GM21619 (cell line): ENCODE data around the gene MEG3.

Experiments used
- ATAC-seq: cut with Tn5 transposase; IDR thresholded peaks from one replicate; pipeline ENCODE4 v1.9.1; 2021; ENCODE audit not compliant: unreplicated experiment

Gene MEG3

DNA sequence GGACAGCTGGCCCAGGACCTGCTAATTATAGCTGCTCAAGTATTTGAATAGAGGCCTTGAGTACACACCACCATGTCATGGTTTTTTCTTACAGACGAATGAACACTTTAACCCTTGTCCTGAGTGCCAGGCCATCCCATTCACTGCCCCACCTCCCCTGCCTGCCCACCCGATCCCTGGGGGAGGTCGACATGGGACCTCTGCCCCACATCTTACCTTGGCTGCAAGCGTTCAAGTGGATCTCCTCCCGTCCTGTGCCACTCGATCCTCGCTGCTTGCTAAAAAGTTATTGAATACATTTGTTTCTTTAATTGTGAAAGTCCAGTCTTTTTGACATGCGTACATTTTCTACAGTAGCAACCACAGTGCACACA lies 67.3 kb downstream of the MEG3 start:
- no peak for ATAC-seq

DNA sequence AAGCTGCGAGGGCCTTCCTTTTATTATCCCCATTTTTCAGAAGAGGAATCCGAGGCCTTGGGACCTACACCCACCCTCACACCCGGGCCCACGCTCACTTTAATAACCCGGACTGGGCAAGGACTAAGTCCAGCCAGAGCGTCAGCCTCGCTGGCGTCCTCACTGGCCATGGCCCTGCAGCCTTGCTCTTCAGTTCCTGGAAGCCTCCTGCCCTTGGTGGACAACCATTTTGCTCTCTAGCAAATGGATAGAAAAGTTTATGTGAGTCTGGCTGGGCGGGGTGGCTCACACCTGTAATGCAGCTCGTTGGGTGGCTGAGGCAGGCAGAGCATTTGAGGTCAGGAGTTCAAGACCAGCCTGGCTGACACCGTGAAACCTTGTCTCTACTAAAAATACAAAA lies 67.8 kb downstream of the MEG3 start:
- ATAC-seq = no peak

DNA sequence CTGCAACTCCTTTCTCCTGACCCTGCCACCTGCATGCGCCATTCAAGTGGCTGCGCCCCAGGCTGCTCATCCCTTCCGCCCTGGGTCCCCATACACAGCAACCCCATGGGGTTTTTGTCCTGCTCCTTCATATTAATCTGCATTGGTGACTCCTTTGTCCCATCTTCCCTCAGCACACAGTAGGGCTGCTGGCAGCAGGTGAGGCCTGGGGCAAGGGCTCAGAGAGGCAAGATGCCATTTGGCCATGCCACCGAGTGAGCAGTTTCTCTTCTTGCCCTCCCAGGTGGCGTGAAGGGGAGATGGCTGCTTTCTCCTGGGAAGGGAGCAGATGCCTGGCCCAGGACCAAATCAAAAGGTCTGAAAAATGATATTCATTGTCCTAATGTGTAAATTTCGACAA lies 68.5 kb downstream of the MEG3 start:
- ATAC-seq = no peak

DNA sequence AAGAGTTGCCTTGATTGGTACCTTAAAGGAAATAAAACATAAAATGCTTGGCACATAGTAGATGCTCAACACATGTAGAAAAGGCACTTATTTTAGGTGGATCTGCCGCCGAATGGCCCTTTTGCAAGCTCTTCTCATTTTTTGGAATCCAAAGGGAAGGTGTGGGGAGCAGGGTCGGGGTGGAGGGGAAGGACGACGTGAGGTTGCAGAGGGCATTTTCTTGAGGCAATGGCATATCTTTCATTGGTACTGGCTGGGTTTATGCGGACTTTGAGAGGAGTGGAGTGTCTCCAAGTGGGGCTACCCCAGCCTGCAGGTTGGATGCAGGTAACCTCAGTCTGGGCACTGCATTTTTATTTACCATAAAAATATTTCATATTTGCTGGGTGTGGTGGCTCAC lies 69.5 kb downstream of the MEG3 start:
- ATAC-seq = no peak

DNA sequence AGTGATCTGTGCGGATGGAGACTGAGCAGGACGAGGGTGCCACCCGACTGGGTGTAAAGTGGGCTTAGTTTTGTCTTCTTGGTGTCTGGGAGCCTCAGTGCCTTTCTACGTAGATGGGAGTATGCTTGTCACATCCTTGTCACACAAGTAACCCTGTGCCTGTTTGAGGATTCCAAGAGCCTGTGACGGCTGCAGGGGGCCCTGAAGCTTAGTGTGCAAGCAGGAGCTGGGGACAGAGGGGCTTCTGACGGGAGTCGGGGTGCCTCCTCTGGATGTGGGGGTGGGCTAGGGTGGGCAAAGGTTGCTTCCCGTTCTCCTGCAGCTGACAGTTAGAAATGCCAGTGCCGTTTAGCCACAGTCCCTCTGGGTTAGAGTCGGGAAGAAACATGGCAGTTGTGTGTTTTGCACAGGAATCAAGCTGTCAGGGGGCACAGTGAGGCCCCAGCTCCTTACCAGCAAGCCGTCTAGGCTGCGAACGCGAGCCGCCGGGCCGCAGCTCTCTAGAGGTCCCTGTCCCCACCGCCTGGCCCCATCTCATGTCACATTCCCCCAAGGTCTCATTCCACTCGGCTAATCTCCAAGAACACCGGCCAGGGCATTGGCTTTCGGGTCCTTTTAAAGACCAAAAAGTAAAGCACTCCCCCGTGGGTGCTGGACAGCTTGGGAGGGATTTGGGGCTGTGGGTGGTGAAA lies 70.6 kb downstream of the MEG3 start:
- no peak for ATAC-seq

- ATAC-seq = no peak
These were observed 72.5 kb downstream of the MEG3 start for GRCh38 chr14:100898465-100898864.

DNA sequence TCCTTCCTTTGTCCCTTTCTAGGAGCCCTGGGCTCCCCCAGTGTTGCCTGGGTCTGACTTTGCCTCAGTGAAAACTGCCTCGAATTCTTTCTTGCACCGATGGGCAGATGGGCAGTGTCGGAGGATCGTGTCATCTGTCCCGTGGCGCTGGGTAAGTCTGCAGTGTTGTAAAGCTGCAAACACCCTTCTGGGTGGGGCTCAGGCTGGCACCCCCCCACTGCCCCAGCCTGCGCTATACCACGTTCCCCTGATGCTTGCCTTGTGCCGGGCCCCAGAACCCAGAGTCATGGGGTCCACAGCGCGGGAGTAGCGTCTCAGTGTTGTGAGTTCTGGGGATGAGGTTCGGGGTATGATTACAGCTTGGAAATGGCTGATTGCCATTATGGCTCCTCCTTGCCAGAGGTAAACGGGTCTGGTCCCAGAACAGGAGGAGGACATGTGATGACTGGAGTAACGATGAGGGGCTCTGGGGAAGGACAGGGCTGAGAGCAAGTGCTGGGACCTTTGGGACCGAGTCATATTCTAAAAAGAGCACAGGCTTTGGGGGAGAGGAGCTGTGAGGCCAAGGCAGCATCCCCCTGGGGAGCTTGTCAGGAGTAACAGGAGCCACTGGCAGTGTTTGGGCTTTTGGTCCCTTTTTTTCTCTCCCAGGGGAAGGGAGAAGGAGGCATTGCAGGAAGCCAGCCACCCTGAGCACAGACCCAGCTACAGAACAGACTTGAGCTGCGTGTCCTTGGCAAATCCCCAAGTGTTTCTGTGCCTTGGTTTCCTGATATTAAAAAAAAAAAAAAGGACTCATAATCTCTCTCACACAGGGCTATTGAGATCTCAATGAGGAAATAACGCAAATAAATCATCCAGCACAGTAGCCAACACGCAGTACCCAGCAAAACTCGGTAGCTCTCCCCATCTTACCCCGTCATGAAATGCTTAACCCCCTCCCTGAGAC lies 73.3 kb downstream of the MEG3 start:
- ATAC-seq = no peak

GRCh38 chr14:100899884-100900771 lies 74.2 kb downstream of the MEG3 start:
- ATAC-seq = no peak

GRCh38 chr14:100900837-100901390 lies 75.0 kb downstream of the MEG3 start:
- ATAC-seq = no peak

- no peak for ATAC-seq
These were observed 75.7 kb downstream of the MEG3 start for GRCh38 chr14:100901391-100902183.

GRCh38 chr14:100902295-100903133 lies 76.6 kb downstream of the MEG3 start:
- no peak for ATAC-seq

DNA sequence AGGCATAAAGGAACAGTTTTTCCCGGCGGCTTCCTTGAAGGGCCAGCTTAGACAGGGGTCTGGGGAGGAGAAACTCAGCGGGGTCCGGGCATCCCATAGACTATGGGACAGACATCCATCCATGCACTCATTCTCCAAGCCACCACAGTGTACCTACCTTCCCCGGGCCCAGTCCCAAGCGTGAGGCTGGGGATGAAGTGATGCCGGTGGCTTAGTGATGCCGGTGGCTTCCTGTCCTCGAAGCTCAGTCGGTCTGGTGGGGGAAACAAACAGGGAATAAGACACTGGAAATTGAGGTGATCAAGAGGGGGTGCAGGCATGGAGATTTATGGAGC lies 77.2 kb downstream of the MEG3 start:
- ATAC-seq = no peak

DNA sequence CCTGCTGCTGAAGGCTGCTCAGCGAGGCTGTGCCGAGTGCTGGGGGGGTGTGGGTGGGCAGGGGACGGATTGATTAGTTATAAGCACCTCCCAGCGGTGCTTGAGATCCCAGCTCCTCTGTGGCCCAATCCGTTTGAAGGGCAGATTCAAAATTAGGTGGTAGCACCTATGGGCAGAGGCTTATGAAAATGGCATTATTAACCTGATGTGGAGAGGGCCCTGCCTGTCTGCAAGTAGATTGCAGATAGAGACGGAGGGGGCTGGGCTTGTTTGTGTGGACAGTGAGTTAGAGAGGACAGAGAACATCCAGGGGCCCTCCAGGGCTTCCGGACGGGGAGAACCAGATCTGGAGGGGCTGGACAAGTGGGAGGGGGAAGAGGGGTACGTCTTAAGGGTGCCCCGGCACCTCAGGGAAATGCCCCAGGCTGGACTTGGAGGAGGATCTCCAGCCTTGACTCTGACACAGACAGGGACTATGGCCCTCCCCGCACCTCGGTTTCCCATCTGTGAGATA lies 77.8 kb downstream of the MEG3 start, which contains the start of gene RTL1:
Gene RTL1 (minus strand): TSS at position 51 of the 514 bp plus-strand sequence. CDS start 18,934 bp downstream, outside the sequence.
- ATAC-seq = no peak

- ATAC-seq = no peak
These were observed 78.6 kb downstream of the MEG3 start for GRCh38 chr14:100904307-100905087.

GRCh38 chr14:100905166-100905565 lies 79.2 kb downstream of the MEG3 start:
- no peak for ATAC-seq

DNA sequence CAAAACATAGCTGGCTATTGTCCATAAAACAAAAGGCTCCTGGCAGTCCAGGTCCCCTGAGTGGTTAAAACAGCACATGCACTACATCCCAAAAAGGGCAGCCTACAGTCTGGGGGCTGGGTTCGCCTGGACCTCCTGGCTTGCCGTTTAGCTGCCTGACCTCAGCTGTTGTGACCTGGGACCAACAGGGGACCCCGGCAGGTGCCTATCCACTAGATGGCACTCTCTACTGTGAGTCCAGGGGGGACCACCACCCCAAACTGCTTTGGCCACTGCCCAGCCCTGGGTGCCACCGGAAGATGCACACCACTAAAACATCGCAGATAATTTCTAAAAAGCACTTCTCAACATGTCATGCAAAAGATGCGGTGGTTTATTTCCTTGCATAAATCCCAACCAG lies 80.5 kb downstream of the MEG3 start:
- no peak for ATAC-seq

DNA sequence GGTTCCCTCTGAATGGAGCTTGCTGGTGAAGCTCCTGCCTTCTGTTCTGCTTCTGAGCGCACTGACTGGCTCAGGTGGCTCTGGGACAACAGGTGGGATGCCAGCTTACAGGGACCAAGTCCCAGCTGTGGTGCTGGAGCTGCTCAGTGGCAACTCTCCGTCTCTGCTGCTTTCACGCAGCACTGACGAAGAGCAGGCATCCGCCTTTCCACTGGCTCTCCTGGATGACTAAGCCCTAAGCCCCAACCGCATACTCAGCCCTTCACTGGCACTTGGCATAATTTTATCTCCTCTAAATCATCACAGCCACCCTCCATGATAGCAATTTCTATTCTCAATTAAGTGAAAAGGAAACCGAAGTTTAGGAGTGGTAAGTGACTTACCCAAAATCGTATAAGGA lies 81.3 kb downstream of the MEG3 start:
- no peak for ATAC-seq

- no peak for ATAC-seq
These were observed 83.5 kb downstream of the MEG3 start for GRCh38 chr14:100909439-100909838.
